Prostate gland (tissue), 2 donors: ENCODE results near the gene DEK. TPM values are rescaled to one million over a fixed set of nuclear protein-coding genes. Genes with fewer than 3 reads are reported as not detected.

Experiments used
- DNase-seq: peaks from one replicate; pipeline ENCODE4 v3.0.0-alpha.2; 2019; ENCODE audit warnings: low spot score
- H3K27ac ChIP-seq, 2 donors: fragments of 200-600 bp; sonication (generic); 2 replicates each; pipeline ENCODE4 v1.5.1; 2017 to 2019
- H3K27me3 ChIP-seq: fragments of 200-600 bp; sonication (generic); replicated peaks from 2 replicates; pipeline ENCODE4 v1.5.1; 2019; ENCODE audit not compliant: insufficient read depth
- H3K36me3 ChIP-seq, 2 donors: fragments of 200-600 bp; sonication (generic); 1 replicate in 1 of 2; 2 replicates in 1 of 2; pipeline versions ENCODE4 v1.5.1 to v1.8.1; 2017 to 2019
- H3K4me1 ChIP-seq: fragments of 200-600 bp; sonication (generic); replicated peaks from 2 replicates; pipeline ENCODE4 v1.5.1; 2019
- H3K4me3 ChIP-seq, 2 donors: fragments of 200-600 bp; sonication (generic); 2 replicates each; pipeline ENCODE4 v1.5.1; 2017 to 2019
- H3K9me3 ChIP-seq: fragments of 200-600 bp; sonication (generic); 2 replicates; pipeline ENCODE4 v1.5.1; 2017
- POLR2A ChIP-seq: fragments of 450-650 bp; IDR thresholded peaks from one replicate; pipeline ENCODE4 v1.6.1; 2016; ENCODE audit warnings: antibody characterized with exemption, mild to moderate bottlenecking
- POLR2AphosphoS5 ChIP-seq: sonication (generic); formaldehyde crosslinking; IDR thresholded peaks from one replicate; pipeline ENCODE4 v1.6.1; 2017; ENCODE audit warnings: antibody characterized with exemption
- WGBS: methylation state at CpG from one replicate; pipeline ENCODE4 v1.1.5; 2018; 5-methylcytosine and 5-hydroxymethylcytosine counted together
- intact Hi-C: fragments of 100-400 bp; cut with DNase I; formaldehyde crosslinking; loops from one replicate; pipeline ENCODE4 v1.14.2; 2022
- total RNA-seq, 2 donors: library from RNA; depleted of rRNA; stranded (reverse); fragments of >200 nt; gene quantifications; one replicate each; pipeline ENCODE4 v1.1.0, GENCODE V29; 2016
- TF ChIP-seq, protein P1 (sequence below), 4 experiments: fragments of 200-600 bp in 2 of 4; fragments of 450-650 bp in 2 of 4; sonication (generic) in 2 of 4; IDR thresholded peaks; 1 replicate in 3 of 4; 2 replicates in 1 of 4; pipeline ENCODE4 v1.5.1; 2016 to 2019; ENCODE audit warnings: antibody characterized with exemption in 4 of 4, mild to moderate bottlenecking in 2 of 4, moderate library complexity in 2 of 4

DEK gene
- total RNA-seq, 2 donors from 2014 or later: 74.1 to 133 TPM

DNA sequence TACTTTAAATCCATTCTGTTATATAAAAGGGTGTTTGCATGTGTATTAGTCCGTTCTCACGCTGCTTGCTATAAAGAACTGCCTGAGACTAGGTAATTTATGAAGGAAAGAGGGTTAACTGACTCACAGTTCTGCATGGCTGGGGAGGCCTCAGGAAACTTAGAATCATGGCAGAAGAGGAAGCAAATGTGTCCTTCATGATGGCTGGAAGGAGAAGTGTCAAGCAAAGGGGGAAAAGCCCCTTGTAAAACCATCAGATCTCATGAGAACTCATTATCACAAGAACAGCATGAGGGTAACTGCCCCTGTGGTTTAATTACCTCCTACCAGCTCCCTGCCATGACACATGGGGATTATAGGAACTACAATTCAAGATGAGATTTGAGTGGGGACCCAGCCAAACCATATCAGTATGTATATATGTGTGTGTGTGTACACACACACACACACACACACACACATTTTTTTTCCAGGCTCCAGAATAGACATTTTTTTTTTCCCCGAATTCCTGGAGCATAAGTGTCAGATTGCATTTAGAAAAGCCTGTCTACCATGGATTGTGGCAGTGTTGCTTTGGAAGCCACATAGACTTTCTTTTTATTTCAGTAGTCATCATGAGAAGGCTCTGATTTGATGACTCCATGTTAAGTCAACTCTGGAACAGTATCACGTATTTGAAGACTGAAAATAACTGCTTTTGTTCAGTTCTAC, 77.6 kb downstream of the DEK start:
- no peak for TF ChIP-seq POLR2AphosphoS5
- no peak for TF ChIP-seq POLR2A
- TF ChIP-seq, protein P1, sequence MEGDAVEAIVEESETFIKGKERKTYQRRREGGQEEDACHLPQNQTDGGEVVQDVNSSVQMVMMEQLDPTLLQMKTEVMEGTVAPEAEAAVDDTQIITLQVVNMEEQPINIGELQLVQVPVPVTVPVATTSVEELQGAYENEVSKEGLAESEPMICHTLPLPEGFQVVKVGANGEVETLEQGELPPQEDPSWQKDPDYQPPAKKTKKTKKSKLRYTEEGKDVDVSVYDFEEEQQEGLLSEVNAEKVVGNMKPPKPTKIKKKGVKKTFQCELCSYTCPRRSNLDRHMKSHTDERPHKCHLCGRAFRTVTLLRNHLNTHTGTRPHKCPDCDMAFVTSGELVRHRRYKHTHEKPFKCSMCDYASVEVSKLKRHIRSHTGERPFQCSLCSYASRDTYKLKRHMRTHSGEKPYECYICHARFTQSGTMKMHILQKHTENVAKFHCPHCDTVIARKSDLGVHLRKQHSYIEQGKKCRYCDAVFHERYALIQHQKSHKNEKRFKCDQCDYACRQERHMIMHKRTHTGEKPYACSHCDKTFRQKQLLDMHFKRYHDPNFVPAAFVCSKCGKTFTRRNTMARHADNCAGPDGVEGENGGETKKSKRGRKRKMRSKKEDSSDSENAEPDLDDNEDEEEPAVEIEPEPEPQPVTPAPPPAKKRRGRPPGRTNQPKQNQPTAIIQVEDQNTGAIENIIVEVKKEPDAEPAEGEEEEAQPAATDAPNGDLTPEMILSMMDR (IDR thresholded peaks at IDR 0.05): no peak
- Histone ChIP-seq H3K4me3 (no peak overlapping the region), H3K27ac (no peak overlapping the region), H3K9me3 (no peaks in the 10 kb centered on the region), H3K27me3 (no peaks in the 10 kb centered on the region), H3K4me1 (no peaks in the 10 kb centered on the region), H3K36me3 (no peaks in the 10 kb centered on the region)
- DNase-seq: no peak
- 82% methylated on average over 4 of the region's 4 CpGs for WGBS
- intact Hi-C loops: no loop called here

DNA sequence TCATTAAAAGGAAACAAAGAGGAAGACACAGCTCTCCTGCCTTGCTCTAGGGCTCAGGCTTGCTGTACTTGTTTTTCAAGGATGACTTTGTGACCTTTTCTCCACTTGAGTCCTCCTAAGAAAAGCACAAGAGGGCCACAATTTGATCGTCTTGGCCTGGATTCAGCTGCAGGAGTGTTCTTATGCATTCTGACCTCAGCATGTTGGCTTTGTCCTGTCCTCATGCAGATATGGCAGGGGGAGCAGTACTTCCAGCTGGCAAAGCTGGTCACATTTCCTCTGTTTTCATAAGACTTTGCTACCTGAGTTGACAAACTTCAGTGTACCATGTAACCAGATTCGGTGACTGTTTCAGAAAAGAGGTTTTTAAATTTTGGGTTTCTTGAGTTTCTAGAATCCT, 78.3 kb downstream of the DEK start:
- no peak overlapping the region for H3K27ac ChIP-seq
- WGBS: 53% methylated on average over 2 of the region's 2 CpGs
- H3K4me1 ChIP-seq: no peaks in the 10 kb centered on the region

GRCh38 chr6:18185624-18186023, 78.7 kb downstream of the DEK start:
- TF ChIP-seq POLR2A: no peak
- TF ChIP-seq POLR2AphosphoS5: no peak
- TF ChIP-seq, protein P1 (IDR thresholded peaks at IDR 0.05): no peak
- no peaks in the 10 kb centered on the region for H3K9me3 ChIP-seq
- H3K36me3 ChIP-seq: no peaks in the 10 kb centered on the region
- WGBS: 86% methylated on average over 1 of the region's 1 CpG
- H3K27ac ChIP-seq: no peak overlapping the region
- no peaks in the 10 kb centered on the region for H3K27me3 ChIP-seq
- H3K4me3 ChIP-seq: no peak overlapping the region
- H3K4me1 ChIP-seq: no peaks in the 10 kb centered on the region
- intact Hi-C loops: no loop called here
- DNase-seq: no peak

More for the DNA sequence above, 78.3 kb downstream of the DEK start:
- intact Hi-C loops: no loop called here
- Histone ChIP-seq H3K27me3 (no peaks in the 10 kb centered on the region), H3K36me3 (no peaks in the 10 kb centered on the region), H3K4me3 (no peak overlapping the region), H3K9me3 (no peaks in the 10 kb centered on the region)
- DNase-seq: no peak
- TF ChIP-seq, protein P1 (IDR thresholded peaks at IDR 0.05): no peak
- TF ChIP-seq POLR2AphosphoS5 (no peak), POLR2A (no peak)

DNA sequence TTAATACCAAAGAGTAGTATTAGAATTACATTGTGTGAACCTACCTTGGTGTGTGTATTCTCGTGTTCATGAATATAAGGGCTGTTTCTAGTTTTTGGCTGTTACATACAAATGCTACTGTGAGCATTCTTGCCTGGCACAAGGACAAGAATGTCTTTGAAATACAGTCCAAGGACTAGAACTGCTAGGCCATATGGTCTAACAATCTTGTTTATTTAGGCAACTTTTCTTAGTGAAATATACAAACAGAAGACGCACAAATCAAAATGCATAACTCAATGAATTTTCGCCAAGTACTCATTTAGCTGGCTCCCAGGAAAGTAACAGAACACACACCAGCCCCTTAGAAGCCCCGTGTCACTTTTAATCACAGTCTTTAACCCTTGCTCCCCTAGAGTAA, 80.6 kb downstream of the DEK start:
- H3K9me3 ChIP-seq: no peaks in the 10 kb centered on the region
- H3K4me3 ChIP-seq: no peak overlapping the region
- DNase-seq: no peak
- intact Hi-C loops: no loop called here
- H3K4me1 ChIP-seq: no peaks in the 10 kb centered on the region
- no peaks in the 10 kb centered on the region for H3K27me3 ChIP-seq
- WGBS: 43% methylated on average over 4 of the region's 4 CpGs
- no peak overlapping the region for H3K27ac ChIP-seq
- no peaks in the 10 kb centered on the region for H3K36me3 ChIP-seq
- TF ChIP-seq, protein P1 (IDR thresholded peaks at IDR 0.05): no peak
- TF ChIP-seq POLR2A (no peak), POLR2AphosphoS5 (no peak)

- 80% methylated on average over 4 of the region's 4 CpGs for WGBS
- Histone ChIP-seq H3K36me3 (no peaks in the 10 kb centered on the region), H3K9me3 (no peaks in the 10 kb centered on the region), H3K27ac (no peak overlapping the region), H3K27me3 (no peaks in the 10 kb centered on the region), H3K4me1 (no peaks in the 10 kb centered on the region), H3K4me3 (no peak overlapping the region)
- DNase-seq: no peak
- no peak for TF ChIP-seq POLR2A
- no peak for TF ChIP-seq POLR2AphosphoS5
- TF ChIP-seq, protein P1 (IDR thresholded peaks at IDR 0.05): no peak
- intact Hi-C loops: no loop called here
Measured at GRCh38 chr6:18182568-18182967, 81.8 kb downstream of the DEK start.
